Small intestine (tissue), 7 donors: Measurements from ENCODE around the gene PARD3B. TPM values are rescaled to one million over a fixed set of nuclear protein-coding genes. Genes with fewer than 3 reads are reported as not detected.

ENCODE experiments used
- DNase-seq, 2 donors: peaks; one replicate each; pipeline versions ENCODE4 v3.0.0 to v3.0.0-alpha.2; 2013
- FAIRE-seq: peaks from 2 replicates; lab custom pipeline; 2012; peaks lifted over from hg19 to GRCh38; lab: Jason Lieb, UNC
- H3K27ac ChIP-seq, 3 donors: one replicate each; pipeline ENCODE4 v1.5.1; 2013; ENCODE audit warnings: low read length in 2 of 3, mild to moderate bottlenecking in 2 of 3, control low read depth in 1 of 3, inconsistent platforms in 1 of 3, low read depth in 1 of 3, moderate library complexity in 1 of 3
- H3K27me3 ChIP-seq, 3 donors: one replicate each; pipeline ENCODE4 v1.6.1; 2013; ENCODE audit warnings: low read length in 3 of 3, inconsistent platforms in 1 of 3; ENCODE audit not compliant: control insufficient read depth in 3 of 3, insufficient read depth in 3 of 3
- H3K36me3 ChIP-seq, 3 donors: one replicate each; pipeline ENCODE4 v1.6.1; 2013; ENCODE audit warnings: low read length in 3 of 3, inconsistent platforms in 1 of 3, low read depth in 1 of 3, mild to moderate bottlenecking in 1 of 3, moderate library complexity in 1 of 3; ENCODE audit not compliant: control insufficient read depth in 3 of 3, insufficient read depth in 2 of 3
- H3K4me1 ChIP-seq, 3 donors: one replicate each; pipeline ENCODE4 v1.6.1; 2013; ENCODE audit warnings: low read length in 2 of 3, inconsistent platforms in 1 of 3, low read depth in 1 of 3, mild to moderate bottlenecking in 1 of 3, moderate library complexity in 1 of 3; ENCODE audit not compliant: control insufficient read depth in 3 of 3, insufficient read depth in 2 of 3
- H3K4me3 ChIP-seq, 3 donors: one replicate each; pipeline ENCODE4 v1.5.1; 2013; ENCODE audit warnings: low read length in 3 of 3, control low read depth in 1 of 3, inconsistent platforms in 1 of 3, low read depth in 1 of 3, mild to moderate bottlenecking in 1 of 3, moderate library complexity in 1 of 3
- H3K9me3 ChIP-seq, 2 donors: one replicate each; pipeline ENCODE4 v1.6.1; 2013; ENCODE audit warnings: low read depth in 1 of 2, low read length in 1 of 2; ENCODE audit not compliant: control insufficient read depth in 2 of 2, insufficient read depth in 1 of 2
- WGBS, 3 donors: extraction: QIAGEN DNeasy Blood & Tissue Kit; methylation state at CpG; one replicate each; pipeline ENCODE4 v1.1.7; 2013; 5-methylcytosine and 5-hydroxymethylcytosine counted together
- polyA plus RNA-seq, 4 donors: library from polyadenylated mRNA; stranded (reverse) in 3 of 4; unstranded in 1 of 4; fragments of 200-250 nt in 3 of 4; fragments of 120-200 nt in 1 of 4; gene quantifications; one replicate each; pipeline versions ENCODE4 v1.2.1 to v1.2.3, GENCODE V29; 2013
- donor health status: healthy with polysubstance abuse.
- donor health status: control.
- donor health status: control.
- donor health status: Bipolar disorder and iron deficiency.
- donor health status: healthy.

Gene PARD3B
- polyA plus RNA-seq, 4 donors = 2.8 to 10.7 (median 3.6) TPM

GRCh38 chr2:204914708-204915107 lies 369.4 kb downstream of the PARD3B start:
- Histone ChIP-seq H3K4me1 (no peaks in the 10 kb centered on the region), H3K27me3 (no peaks in the 10 kb centered on the region), H3K9me3 (no peaks in the 10 kb centered on the region), H3K36me3 (no peaks in the 10 kb centered on the region), H3K4me3 (no peak overlapping the region), H3K27ac (no peak overlapping the region)
- DNase-seq (no peak), FAIRE-seq (no peak)
- WGBS, 3 donors = 94 to 98% (median 96%) methylated on average over 9 of the region's 9 CpGs

GRCh38 chr2:204917089-204917701 lies 371.9 kb downstream of the PARD3B start:
- Histone ChIP-seq H3K9me3 (no peaks in the 10 kb centered on the region), H3K27ac (no peak overlapping the region), H3K27me3 (no peaks in the 10 kb centered on the region), H3K4me1 (no peaks in the 10 kb centered on the region), H3K4me3 (no peak overlapping the region), H3K36me3 (no peaks in the 10 kb centered on the region)
- DNase-seq = no peak
- no peak for FAIRE-seq
- 88 to 92% (median 89%) methylated on average over 2 of the region's 2 CpGs for WGBS, 3 donors

DNA sequence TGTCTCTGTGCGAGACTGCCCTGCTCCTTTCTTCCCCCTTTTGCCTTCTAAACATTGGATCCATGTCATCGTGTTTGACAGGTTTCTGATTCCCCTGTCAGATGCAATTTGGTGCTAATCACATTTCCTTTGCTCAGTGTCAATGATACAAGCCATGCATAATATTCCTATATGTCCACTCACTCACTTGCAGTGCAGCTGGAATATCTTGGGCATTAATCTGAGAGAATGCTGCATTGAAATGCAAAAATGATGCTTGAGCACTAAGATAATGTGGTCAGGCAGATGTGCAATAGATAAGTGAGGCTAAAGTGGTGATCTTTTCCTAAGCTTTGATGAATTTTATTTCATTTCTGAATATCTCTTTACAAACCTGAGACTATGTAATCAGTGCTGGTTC lies 375.5 kb downstream of the PARD3B start:
- DNase-seq (no peak), FAIRE-seq (no peak)
- Histone ChIP-seq H3K4me1 (no peaks in the 10 kb centered on the region), H3K27ac (no peak overlapping the region), H3K9me3 (no peaks in the 10 kb centered on the region), H3K36me3 (no peaks in the 10 kb centered on the region), H3K4me3 (no peak overlapping the region), H3K27me3 (no peaks in the 10 kb centered on the region)
- 75 to 76% (median 76%) methylated on average over 2 of the region's 2 CpGs for WGBS, 3 donors

GRCh38 chr2:204923957-204924356 lies 378.7 kb downstream of the PARD3B start:
- no peaks in the 10 kb centered on the region for H3K4me1 ChIP-seq
- no peak for FAIRE-seq
- no peak overlapping the region for H3K4me3 ChIP-seq

GRCh38 chr2:204931562-204931961 lies 386.3 kb downstream of the PARD3B start:
- FAIRE-seq = no peak

More at GRCh38 chr2:204923957-204924356, 378.7 kb downstream of the PARD3B start:
- Histone ChIP-seq H3K36me3 (no peaks in the 10 kb centered on the region), H3K27me3 (no peaks in the 10 kb centered on the region), H3K9me3 (no peaks in the 10 kb centered on the region), H3K27ac (no peak overlapping the region)
- no peak for DNase-seq

DNA sequence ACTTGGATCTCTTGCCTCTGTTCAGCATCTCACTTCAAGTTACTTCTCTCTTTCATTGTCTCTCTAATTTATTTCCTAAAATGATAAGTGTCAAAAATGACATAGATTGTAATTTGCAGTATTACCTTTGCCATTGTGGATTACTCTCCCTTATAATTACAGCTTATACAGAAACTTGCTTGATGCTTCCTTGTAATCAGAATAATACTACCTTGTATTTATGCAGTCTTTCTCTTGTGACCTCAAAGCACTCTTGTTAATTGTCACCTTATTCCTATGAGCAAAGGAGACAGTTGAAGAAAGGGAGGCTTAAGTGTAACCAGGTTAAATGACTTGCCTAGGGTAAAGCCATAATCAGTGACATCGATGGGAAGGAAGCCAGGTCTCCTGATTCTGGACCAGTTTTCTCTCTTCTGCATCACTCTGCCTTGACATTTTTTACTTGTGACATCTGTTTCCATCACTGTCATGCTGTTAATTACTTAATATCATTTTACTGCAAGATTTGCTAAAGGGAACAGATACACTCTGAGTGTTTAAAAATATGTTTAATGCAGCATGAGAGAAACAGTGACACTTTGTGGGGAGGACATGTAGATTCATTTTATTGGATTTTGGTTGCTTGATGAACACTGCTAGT lies 388.6 kb downstream of the PARD3B start:
- no peaks in the 10 kb centered on the region for H3K9me3 ChIP-seq
- no peaks in the 10 kb centered on the region for H3K4me1 ChIP-seq
- no peaks in the 10 kb centered on the region for H3K36me3 ChIP-seq
- FAIRE-seq (no peak), DNase-seq (no peak)
- no peak overlapping the region for H3K4me3 ChIP-seq
- H3K27ac ChIP-seq = no peak overlapping the region
- H3K27me3 ChIP-seq = no peaks in the 10 kb centered on the region
- 74 to 81% (median 77%) methylated on average over 1 of the region's 1 CpG for WGBS, 3 donors

More at GRCh38 chr2:204931562-204931961, 386.3 kb downstream of the PARD3B start:
- Histone ChIP-seq H3K4me1 (no peaks in the 10 kb centered on the region), H3K4me3 (no peak overlapping the region), H3K36me3 (no peaks in the 10 kb centered on the region), H3K27ac (no peak overlapping the region), H3K9me3 (no peaks in the 10 kb centered on the region), H3K27me3 (no peaks in the 10 kb centered on the region)
- no peak for DNase-seq

DNA sequence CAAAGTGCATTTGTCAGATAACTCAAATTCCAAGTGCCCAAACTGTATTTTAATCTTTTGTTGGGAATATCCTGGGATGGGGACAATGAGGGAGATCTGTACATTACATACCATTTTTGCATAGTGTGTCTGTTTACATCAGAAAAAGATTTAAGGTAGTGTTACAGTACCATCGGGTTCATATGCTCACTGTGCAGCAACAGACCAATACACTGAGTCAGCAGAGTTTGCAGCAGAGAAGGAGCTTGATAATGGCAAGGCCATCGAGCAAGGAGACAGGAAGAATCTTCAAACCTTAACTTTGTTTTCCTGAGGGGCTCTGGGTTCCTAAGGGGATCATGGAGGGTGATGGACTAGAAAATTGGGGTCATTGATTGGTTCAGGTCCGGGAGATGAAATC lies 399.7 kb downstream of the PARD3B start:
- H3K36me3 ChIP-seq = peaks cover 0 to 3% (median 2%) of the 10 kb centered on the region in 3 donors
- no peak overlapping the region for H3K27ac ChIP-seq
- no peaks in the 10 kb centered on the region for H3K27me3 ChIP-seq
- H3K4me3 ChIP-seq = no peak overlapping the region
- no peak for DNase-seq
- no peaks in the 10 kb centered on the region for H3K4me1 ChIP-seq
- FAIRE-seq = no peak
- peaks cover 0 to 17% of the 10 kb centered on the region in 2 donors for H3K9me3 ChIP-seq
- WGBS, 3 donors = 82 to 90% (median 89%) methylated on average over 3 of the region's 3 CpGs

GRCh38 chr2:204945376-204945775 lies 400.1 kb downstream of the PARD3B start:
- H3K27ac ChIP-seq = no peak overlapping the region
- no peaks in the 10 kb centered on the region for H3K4me1 ChIP-seq
- 81 to 84% (median 81%) methylated on average over 2 of the region's 2 CpGs for WGBS, 3 donors
- no peaks in the 10 kb centered on the region for H3K27me3 ChIP-seq
- peaks cover 0 to 17% of the 10 kb centered on the region in 2 donors for H3K9me3 ChIP-seq
- FAIRE-seq (no peak), DNase-seq (peak in 1 of 2 donors; percentile 18)
- no peak overlapping the region for H3K4me3 ChIP-seq
- peaks cover 0 to 3% (median 2%) of the 10 kb centered on the region in 3 donors for H3K36me3 ChIP-seq
